ENCODE measurements around the gene FBXW2.

DNA sequence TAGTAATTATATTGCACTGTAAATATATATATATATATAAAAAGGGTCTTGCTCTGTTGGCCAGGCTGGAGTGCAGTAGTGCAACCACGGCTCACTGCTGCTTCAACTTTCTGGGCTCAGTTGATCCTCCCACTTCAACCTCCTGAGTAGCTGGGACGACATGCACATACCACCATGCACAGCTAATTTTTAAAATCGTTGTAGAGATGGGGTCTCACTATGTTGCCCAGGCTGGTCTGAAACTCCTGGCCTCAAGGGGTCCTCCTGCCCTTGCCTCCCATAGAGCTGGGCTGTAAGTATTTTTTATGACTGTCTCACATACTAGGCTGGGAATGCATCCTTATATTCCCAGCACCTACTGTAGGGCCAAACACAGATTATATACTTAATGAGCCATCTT, 37.6 kb upstream of the FBXW2 start:
- TF ChIP-seq, protein P1, sequence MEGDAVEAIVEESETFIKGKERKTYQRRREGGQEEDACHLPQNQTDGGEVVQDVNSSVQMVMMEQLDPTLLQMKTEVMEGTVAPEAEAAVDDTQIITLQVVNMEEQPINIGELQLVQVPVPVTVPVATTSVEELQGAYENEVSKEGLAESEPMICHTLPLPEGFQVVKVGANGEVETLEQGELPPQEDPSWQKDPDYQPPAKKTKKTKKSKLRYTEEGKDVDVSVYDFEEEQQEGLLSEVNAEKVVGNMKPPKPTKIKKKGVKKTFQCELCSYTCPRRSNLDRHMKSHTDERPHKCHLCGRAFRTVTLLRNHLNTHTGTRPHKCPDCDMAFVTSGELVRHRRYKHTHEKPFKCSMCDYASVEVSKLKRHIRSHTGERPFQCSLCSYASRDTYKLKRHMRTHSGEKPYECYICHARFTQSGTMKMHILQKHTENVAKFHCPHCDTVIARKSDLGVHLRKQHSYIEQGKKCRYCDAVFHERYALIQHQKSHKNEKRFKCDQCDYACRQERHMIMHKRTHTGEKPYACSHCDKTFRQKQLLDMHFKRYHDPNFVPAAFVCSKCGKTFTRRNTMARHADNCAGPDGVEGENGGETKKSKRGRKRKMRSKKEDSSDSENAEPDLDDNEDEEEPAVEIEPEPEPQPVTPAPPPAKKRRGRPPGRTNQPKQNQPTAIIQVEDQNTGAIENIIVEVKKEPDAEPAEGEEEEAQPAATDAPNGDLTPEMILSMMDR (IDR thresholded peaks at IDR 0.05) = no peak
- TF ChIP-seq POLR2A (IDR thresholded peaks at IDR 0.05) = no peak

Data from adrenal gland (tissue), 5 donors.